Neural progenitor cell (in vitro differentiated cells): ENCODE data around the gene SRRM2. TPM values are rescaled to one million over a fixed set of nuclear protein-coding genes. Genes with fewer than 3 reads are reported as not detected.
A peak's percentile ranks its signal among the peaks of the same experiment; 100 is the strongest.

ENCODE experiments used
- DNase-seq: peaks from one replicate; pipeline ENCODE4 v3.0.0-alpha.2; 2016; ENCODE audit warnings: low spot score
- H2AFZ ChIP-seq: fragments of 200-600 bp; sonication (generic); replicated peaks from 2 replicates; pipeline ENCODE4 v1.6.1; 2016; ENCODE audit warnings: antibody characterized with exemption
- H3F3A ChIP-seq: fragments of 200-600 bp; sonication (generic); 2 replicates; pipeline ENCODE4 v1.6.1; 2016; ENCODE audit warnings: antibody characterized with exemption, low read depth
- H3K27ac ChIP-seq: fragments of 200-600 bp; sonication (generic); 2 replicates; pipeline ENCODE4 v1.5.1; 2016; ENCODE audit warnings: mild to moderate bottlenecking
- H3K27me3 ChIP-seq: fragments of 200-600 bp; sonication (generic); 2 replicates; pipeline ENCODE4 v1.6.1; 2016; ENCODE audit warnings: mild to moderate bottlenecking, moderate library complexity
- H3K36me3 ChIP-seq: fragments of 200-600 bp; sonication (generic); 2 replicates; pipeline ENCODE4 v1.5.1; 2016
- H3K4me1 ChIP-seq: fragments of 200-600 bp; sonication (generic); 2 replicates; pipeline ENCODE4 v1.6.1; 2016; ENCODE audit warnings: mixed run types
- H3K4me2 ChIP-seq: fragments of 200-600 bp; sonication (generic); 2 replicates; pipeline ENCODE4 v1.6.1; 2016
- H3K4me3 ChIP-seq: fragments of 200-600 bp; sonication (generic); 2 replicates; pipeline ENCODE4 v1.5.1; 2016
- H3K79me2 ChIP-seq: fragments of 200-600 bp; sonication (generic); 2 replicates; pipeline ENCODE4 v1.6.1; 2016; ENCODE audit warnings: low read depth
- H3K9ac ChIP-seq: fragments of 200-600 bp; sonication (generic); 2 replicates; pipeline ENCODE4 v1.6.1; 2016
- H3K9me3 ChIP-seq: fragments of 200-600 bp; sonication (generic); 2 replicates; pipeline ENCODE4 v1.5.1; 2016; ENCODE audit warnings: low read depth
- H4K20me1 ChIP-seq: fragments of 200-600 bp; sonication (generic); 2 replicates; pipeline ENCODE4 v1.6.1; 2016; ENCODE audit warnings: low read depth
- H3K27ac Mint-ChIP-seq: 3 replicates; pipeline ENCODE4 v1.8.0; 2021; ENCODE audit warnings: mixed read lengths
- H3K27me3 Mint-ChIP-seq: 2 replicates; pipeline ENCODE4 v1.8.0; 2022; ENCODE audit warnings: low read depth, mild to moderate bottlenecking, inconsistent platforms, moderate library complexity, mixed read lengths; ENCODE audit not compliant: insufficient read depth
- H3K36me3 Mint-ChIP-seq: 3 replicates; pipeline ENCODE4 v1.8.0; 2021; ENCODE audit warnings: mixed read lengths
- H3K4me1 Mint-ChIP-seq: 3 replicates; pipeline ENCODE4 v1.8.0; 2021; ENCODE audit warnings: mixed read lengths
- H3K4me3 Mint-ChIP-seq: 3 replicates; pipeline ENCODE4 v1.8.0; 2021; ENCODE audit warnings: mild to moderate bottlenecking, moderate library complexity, mixed read lengths
- H3K9me3 Mint-ChIP-seq: 3 replicates; pipeline ENCODE4 v1.8.0; 2020; ENCODE audit warnings: mixed read lengths
- EZH2 ChIP-seq: fragments of 200-600 bp; sonication (generic); IDR thresholded peaks from 2 replicates; pipeline ENCODE4 v1.6.1; 2017; ENCODE audit warnings: antibody characterized with exemption, mild to moderate bottlenecking, moderate library complexity
- EZH2phosphoT487 ChIP-seq: fragments of 200-600 bp; sonication (generic); IDR thresholded peaks from 2 replicates; pipeline ENCODE4 v1.6.1; 2017; ENCODE audit warnings: antibody characterized with exemption
- total RNA-seq: library from RNA; depleted of rRNA; stranded (reverse); fragments of >200 nt; gene quantifications from 2 replicates; pipeline ENCODE4 v1.2.3, GENCODE V29; 2015; ENCODE audit warnings: low replicate concordance
- TF ChIP-seq, protein P1 (sequence below): fragments of 200-600 bp; sonication (generic); IDR thresholded peaks from 2 replicates; pipeline ENCODE4 v1.5.1; 2017; ENCODE audit warnings: antibody characterized with exemption, mild to moderate bottlenecking

SRRM2 gene
- total RNA-seq, 1 donor from 2014 or later = 82.3 TPM

- H3K27ac ChIP-seq = no peak overlapping the region
- peaks cover 56% of the 10 kb centered on the region for H3K79me2 ChIP-seq
- TF ChIP-seq EZH2 = no peak
- TF ChIP-seq, protein P1, sequence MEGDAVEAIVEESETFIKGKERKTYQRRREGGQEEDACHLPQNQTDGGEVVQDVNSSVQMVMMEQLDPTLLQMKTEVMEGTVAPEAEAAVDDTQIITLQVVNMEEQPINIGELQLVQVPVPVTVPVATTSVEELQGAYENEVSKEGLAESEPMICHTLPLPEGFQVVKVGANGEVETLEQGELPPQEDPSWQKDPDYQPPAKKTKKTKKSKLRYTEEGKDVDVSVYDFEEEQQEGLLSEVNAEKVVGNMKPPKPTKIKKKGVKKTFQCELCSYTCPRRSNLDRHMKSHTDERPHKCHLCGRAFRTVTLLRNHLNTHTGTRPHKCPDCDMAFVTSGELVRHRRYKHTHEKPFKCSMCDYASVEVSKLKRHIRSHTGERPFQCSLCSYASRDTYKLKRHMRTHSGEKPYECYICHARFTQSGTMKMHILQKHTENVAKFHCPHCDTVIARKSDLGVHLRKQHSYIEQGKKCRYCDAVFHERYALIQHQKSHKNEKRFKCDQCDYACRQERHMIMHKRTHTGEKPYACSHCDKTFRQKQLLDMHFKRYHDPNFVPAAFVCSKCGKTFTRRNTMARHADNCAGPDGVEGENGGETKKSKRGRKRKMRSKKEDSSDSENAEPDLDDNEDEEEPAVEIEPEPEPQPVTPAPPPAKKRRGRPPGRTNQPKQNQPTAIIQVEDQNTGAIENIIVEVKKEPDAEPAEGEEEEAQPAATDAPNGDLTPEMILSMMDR = no peak
- TF ChIP-seq EZH2phosphoT487 = no peak
- Mint-ChIP-seq H3K9me3 (no peaks in the 10 kb centered on the region), H3K27ac (no peak overlapping the region), H3K36me3 (peaks cover 14% of the 10 kb centered on the region), H3K4me1 (peaks cover 28% of the 10 kb centered on the region), H3K4me3 (peak overlapping the region; percentile 99), H3K27me3 (peaks cover 7% of the 10 kb centered on the region)
- H3K4me3 ChIP-seq = no peak overlapping the region
- H3F3A ChIP-seq = peaks cover 54% of the 10 kb centered on the region
- no peak overlapping the region for H2AFZ ChIP-seq
- H3K9ac ChIP-seq = no peak overlapping the region
- no peaks in the 10 kb centered on the region for H3K36me3 ChIP-seq
- peak overlapping the region; percentile 100 for H3K4me2 ChIP-seq
- DNase-seq = no peak
- peaks cover 19% of the 10 kb centered on the region for H3K4me1 ChIP-seq
- H4K20me1 ChIP-seq = peaks cover 48% of the 10 kb centered on the region
- H3K9me3 ChIP-seq = no peaks in the 10 kb centered on the region
- H3K27me3 ChIP-seq = no peaks in the 10 kb centered on the region
Measured at GRCh38 chr16:2775131-2775716, 22.8 kb downstream of the SRRM2 start.

DNA sequence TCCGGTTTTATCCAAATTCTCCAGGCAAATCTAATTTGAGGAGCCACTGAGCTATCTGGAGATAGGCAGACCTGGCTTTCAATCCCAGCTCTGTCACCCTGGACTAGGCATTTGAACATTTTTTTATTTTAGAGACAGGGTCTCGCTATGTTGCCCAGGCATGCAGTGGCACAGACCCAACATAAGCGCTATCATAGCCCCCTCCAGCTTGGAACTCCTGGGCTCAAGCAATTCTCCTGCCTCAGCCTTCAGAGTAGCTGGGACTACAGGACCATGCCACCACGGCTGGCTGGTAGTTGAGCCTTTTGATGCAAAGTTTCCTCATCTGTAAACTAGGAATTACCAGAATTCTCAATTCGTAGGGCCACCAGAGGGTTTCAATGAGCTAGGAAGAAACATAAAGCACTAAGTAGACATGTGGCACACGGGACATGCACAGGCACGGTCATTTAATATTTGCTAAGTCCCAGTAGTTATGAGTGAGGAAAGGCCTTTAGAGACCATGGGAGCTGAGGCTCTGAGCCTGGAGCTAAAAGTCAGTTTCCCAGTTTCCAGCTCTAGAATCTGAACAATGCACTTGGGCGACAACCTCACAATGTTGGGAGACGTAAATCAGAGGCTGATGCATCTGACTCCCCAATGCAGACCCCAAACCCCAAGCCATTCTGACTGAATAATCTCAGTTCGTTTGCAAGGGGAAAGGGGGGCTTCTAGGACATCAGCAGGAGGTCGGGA, 23.5 kb downstream of the SRRM2 start:
- H3K79me2 ChIP-seq = peaks cover 56% of the 10 kb centered on the region
- no peak overlapping the region for H2AFZ ChIP-seq
- H3K4me3 ChIP-seq = peak overlapping the region; percentile 99
- H3K9ac ChIP-seq = peak overlapping the region; percentile 90
- peak overlapping the region; percentile 100 for H3K4me2 ChIP-seq
- H3K27ac ChIP-seq = no peak overlapping the region
- H4K20me1 ChIP-seq = peaks cover 41% of the 10 kb centered on the region
- peaks cover 12% of the 10 kb centered on the region for H3K36me3 Mint-ChIP-seq
- H3K4me3 Mint-ChIP-seq = peak overlapping the region; percentile 99
- no peaks in the 10 kb centered on the region for H3K36me3 ChIP-seq
- no peaks in the 10 kb centered on the region for H3K9me3 Mint-ChIP-seq
- no peak for DNase-seq
- TF ChIP-seq EZH2phosphoT487 (no peak), EZH2 (no peak)
- TF ChIP-seq, protein P1 = no peak
- H3K9me3 ChIP-seq = no peaks in the 10 kb centered on the region
- peaks cover 20% of the 10 kb centered on the region for H3K4me1 ChIP-seq
- peaks cover 27% of the 10 kb centered on the region for H3K4me1 Mint-ChIP-seq
- H3K27ac Mint-ChIP-seq = peak overlapping the region; percentile 95
- no peaks in the 10 kb centered on the region for H3K27me3 ChIP-seq
- peaks cover 7% of the 10 kb centered on the region for H3K27me3 Mint-ChIP-seq
- peaks cover 55% of the 10 kb centered on the region for H3F3A ChIP-seq

DNA sequence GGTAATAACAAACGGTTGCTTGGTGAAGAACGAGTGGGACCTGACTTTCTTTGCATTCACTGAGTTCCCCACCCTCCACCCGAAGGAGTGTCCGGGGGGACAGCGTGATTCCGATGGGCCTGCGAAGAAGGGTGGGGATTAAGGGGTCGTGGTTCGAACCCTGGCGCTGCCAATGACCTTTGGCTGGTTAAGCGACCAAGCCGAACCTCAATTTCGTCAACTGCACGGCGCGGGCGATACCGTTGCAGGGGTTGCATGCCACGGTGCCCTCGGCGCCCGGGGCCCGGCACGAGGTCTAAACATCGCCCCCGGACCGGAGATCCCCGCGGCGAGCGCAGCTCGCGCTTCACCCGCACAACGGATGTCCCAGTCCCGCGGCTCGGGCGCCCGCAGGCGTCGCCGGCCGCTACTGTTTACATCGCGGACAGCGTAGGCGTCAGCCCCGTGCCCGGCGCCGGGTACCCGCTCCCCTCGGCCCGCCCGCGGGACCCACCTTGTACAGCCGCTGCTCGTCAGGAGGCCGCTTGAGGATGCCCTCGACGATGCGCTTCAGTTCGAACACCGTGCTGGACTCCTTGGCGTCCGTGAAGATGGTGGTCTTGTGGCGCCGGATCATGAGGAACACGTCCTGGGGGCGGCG, 24.2 kb downstream of the SRRM2 start:
- DNase-seq = peak; percentile 72

More for the DNA sequence above, 24.2 kb downstream of the SRRM2 start:
- H3K4me1 Mint-ChIP-seq = peaks cover 23% of the 10 kb centered on the region
- H3K27me3 Mint-ChIP-seq = peaks cover 7% of the 10 kb centered on the region
- H3K9me3 Mint-ChIP-seq = no peaks in the 10 kb centered on the region
- peaks cover 34% of the 10 kb centered on the region for H4K20me1 ChIP-seq
- peaks cover 7% of the 10 kb centered on the region for H3K36me3 Mint-ChIP-seq
- H3K36me3 ChIP-seq = no peaks in the 10 kb centered on the region
- peak overlapping the region; percentile 90 for H3K9ac ChIP-seq
- peaks cover 20% of the 10 kb centered on the region for H3K4me1 ChIP-seq
- peak overlapping the region; percentile 76 for H2AFZ ChIP-seq
- peak overlapping the region; percentile 95 for H3K27ac Mint-ChIP-seq
- H3K4me2 ChIP-seq = peak overlapping the region; percentile 100
- TF ChIP-seq EZH2 = no peak
- no peak for TF ChIP-seq EZH2phosphoT487
- TF ChIP-seq, protein P1 = no peak
- no peaks in the 10 kb centered on the region for H3K9me3 ChIP-seq
- peak overlapping the region; percentile 99 for H3K4me3 ChIP-seq
- no peak overlapping the region for H3K27ac ChIP-seq
- peaks cover 56% of the 10 kb centered on the region for H3K79me2 ChIP-seq
- H3F3A ChIP-seq = peaks cover 48% of the 10 kb centered on the region
- H3K4me3 Mint-ChIP-seq = peak overlapping the region; percentile 99
- no peaks in the 10 kb centered on the region for H3K27me3 ChIP-seq
